Liver (tissue), 2 donors: ENCODE results near the gene TEX48.

Experiments
- GABPA ChIP-seq, 2 donors: IDR thresholded peaks in 1 of 2; conservative IDR thresholded peaks in 1 of 2; 2 replicates each; pipeline ENCODE4 v1.6.1; 2016; ENCODE audit warnings: antibody characterized with exemption in 2 of 2, mild to moderate bottlenecking in 1 of 2, moderate library complexity in 1 of 2
- RAD21 ChIP-seq, 2 donors: IDR thresholded peaks; 2 replicates each; pipeline ENCODE4 v1.6.1; 2016; ENCODE audit warnings: antibody characterized with exemption in 2 of 2, mild to moderate bottlenecking in 2 of 2
- donor health status: healthy.

DNA sequence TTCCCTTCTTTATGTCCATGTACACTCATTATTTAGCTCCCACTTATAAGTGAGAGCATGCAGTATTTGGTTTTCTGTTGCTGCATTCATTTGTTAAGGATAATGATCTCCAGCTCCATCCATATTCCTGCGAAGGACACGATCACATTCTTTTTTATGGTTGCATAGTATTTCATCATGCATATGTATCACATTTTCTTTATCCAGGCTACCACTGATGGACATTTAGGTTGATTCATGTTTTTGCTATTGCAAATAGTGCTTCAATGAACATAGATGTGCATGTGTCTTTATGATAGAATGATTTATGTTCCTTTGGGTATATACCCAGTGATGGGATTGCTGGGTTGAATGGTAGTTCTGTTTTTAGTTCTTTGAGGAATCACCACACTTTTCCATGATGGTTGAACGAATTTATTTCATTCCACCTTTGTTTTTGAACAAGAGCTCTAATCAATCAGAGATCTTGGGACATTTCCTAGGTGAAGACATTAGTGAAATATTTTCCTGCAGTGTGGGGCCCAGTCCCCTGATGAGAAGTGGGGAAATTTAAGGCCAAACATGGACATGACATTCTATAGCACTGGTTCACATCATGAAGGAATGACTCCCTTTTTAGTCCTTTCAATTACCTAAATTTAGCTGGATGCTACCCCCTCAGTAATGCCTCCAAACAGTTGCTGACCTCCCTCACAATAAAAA, 7.1 kb upstream of the TEX48 start:
- no peak for TF ChIP-seq GABPA (IDR thresholded peaks at IDR 0.05 in 1 of 2, conservative IDR thresholded peaks at IDR 0.05 in 1 of 2)
- no peak for TF ChIP-seq RAD21 (IDR thresholded peaks at IDR 0.05)
